Hepatocyte (in vitro differentiated cells): Measurements from ENCODE around the gene TAS2R30.

Experiments used
- EZH2 ChIP-seq: fragments of 200-600 bp; sonication (generic); IDR thresholded peaks from 2 replicates; pipeline ENCODE4 v1.6.1; 2016; ENCODE audit warnings: antibody characterized with exemption, mild to moderate bottlenecking, borderline replicate concordance
- TF ChIP-seq, protein P1 (sequence below): fragments of 200-600 bp; sonication (generic); IDR thresholded peaks from 2 replicates; pipeline ENCODE4 v1.5.1; 2016; ENCODE audit warnings: antibody characterized with exemption, mild to moderate bottlenecking; ENCODE audit not compliant: poor library complexity

DNA sequence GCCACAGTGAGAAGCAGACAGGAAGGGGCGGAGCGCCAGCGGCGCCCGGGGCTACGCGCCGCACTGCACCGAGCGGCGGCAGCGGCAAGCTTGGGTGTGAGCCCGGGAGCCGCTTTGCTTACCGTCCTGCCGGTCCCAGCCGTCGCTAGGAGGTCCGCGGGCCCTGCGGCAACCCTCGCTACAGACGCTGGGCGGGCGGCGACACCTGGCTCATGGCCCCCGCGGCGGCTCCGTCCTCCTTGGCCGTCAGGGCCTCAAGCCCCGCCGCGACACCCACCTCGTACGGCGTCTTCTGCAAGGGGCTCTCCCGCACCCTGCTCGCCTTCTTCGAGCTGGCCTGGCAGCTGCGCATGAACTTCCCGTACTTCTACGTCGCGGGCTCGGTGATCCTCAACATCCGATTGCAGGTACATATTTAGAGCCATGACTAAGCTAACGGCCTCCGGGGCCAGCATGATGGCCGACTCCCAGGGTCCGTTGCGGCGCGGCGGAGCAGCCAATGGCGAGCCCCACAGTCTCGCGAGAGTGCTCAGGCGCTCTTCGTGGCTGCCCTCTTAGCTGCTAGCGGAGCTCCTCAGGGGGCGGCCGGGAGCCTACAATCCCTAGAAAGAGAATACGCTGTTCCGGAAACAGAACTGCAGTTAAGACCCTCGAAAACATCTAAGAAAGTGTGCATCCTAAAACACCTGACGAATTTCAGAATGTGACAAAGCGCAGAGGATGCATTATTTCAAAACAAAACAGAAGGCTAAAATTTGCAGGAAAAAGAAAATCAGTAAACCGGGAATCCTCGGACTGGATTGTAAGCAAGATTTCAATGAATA is 36.9 kb upstream of the TAS2R30 start, which contains the start of gene SMIM10L1:
- TF ChIP-seq, protein P1, sequence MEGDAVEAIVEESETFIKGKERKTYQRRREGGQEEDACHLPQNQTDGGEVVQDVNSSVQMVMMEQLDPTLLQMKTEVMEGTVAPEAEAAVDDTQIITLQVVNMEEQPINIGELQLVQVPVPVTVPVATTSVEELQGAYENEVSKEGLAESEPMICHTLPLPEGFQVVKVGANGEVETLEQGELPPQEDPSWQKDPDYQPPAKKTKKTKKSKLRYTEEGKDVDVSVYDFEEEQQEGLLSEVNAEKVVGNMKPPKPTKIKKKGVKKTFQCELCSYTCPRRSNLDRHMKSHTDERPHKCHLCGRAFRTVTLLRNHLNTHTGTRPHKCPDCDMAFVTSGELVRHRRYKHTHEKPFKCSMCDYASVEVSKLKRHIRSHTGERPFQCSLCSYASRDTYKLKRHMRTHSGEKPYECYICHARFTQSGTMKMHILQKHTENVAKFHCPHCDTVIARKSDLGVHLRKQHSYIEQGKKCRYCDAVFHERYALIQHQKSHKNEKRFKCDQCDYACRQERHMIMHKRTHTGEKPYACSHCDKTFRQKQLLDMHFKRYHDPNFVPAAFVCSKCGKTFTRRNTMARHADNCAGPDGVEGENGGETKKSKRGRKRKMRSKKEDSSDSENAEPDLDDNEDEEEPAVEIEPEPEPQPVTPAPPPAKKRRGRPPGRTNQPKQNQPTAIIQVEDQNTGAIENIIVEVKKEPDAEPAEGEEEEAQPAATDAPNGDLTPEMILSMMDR = no peak
- no peak for TF ChIP-seq EZH2
